ENCODE results near the gene ABTB2. TPM values are rescaled to one million over a fixed set of nuclear protein-coding genes. Genes with fewer than 3 reads are reported as not detected.

Gene ABTB2
- total and polyA plus RNA-seq, 2 of the 8 experiments (the other 6 are each of a cell fraction or from before 2014, with no cell fraction given), result 7.7 to 10.2 TPM

DNA sequence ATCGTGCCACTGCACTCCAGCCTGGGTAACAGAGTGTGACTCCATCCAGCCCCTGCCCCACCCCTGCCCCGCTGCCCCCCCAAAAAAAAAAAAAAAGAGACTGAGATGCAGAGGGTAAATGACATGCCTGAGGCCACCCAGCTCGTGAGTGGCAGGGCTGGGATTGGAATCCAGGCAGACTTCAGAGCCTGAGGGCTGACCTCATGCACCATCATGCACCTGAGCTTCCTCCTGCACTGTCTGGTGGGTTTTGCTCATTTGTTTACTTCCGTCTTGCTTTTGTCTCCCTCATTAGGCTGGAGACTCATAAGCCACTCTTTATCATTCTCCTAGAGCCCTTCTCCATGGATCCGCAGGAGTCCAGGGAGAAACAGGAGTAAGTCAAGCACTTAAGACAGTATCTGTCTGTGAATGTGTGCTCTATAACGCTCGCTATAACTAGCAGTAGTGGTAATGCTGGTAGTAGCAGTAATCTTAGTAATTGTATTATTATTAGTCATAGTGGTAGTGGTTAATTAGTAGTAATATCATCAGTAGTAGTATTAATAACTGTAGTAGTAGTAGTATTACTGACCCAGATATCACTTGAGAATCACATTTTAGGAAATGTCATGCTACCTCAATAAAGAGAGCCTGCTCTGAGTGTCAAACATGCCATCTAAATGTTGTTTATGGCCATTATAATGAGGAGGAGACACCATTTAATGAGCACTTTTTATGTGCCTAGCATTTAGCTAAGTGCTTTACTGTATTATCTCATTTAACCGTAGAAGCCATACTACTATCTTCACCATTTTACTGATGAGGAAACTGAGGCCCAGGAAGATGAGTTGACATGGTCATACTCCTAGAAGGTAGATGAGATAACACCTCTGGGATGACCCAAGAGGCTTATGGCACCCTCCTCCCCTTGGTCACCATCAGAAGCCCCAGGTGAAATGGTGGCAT lies 167.3 kb downstream of the ABTB2 start:
- Histone ChIP-seq H3K14ac (ENCODE audit: insufficient read length) (no peak overlapping the region), H2BK120ac (replicated peaks; ENCODE audit: low read depth, low read length) (no peak overlapping the region), H3K4me3 (ENCODE audit: extremely low read depth in 1 of 4, insufficient read depth in 2 of 4, low read depth in 3 of 4, low read length in 4 of 4) (no peak overlapping the region), H3K79me1 (ENCODE audit: low read depth, low read length) (no peaks in the 10 kb centered on the region), H3K4ac (replicated peaks; ENCODE audit: insufficient read length, low read depth, low read length) (no peak overlapping the region), H3K27ac (ENCODE audit: low read depth, low read length) (no peak overlapping the region), H2BK20ac (ENCODE audit: low read length) (no peak overlapping the region), H2BK12ac (ENCODE audit: low read depth, low read length) (no peak overlapping the region; the same call in 1 of the 2 replicates), H4K91ac (replicated peaks; ENCODE audit: insufficient read length, low read length) (no peak overlapping the region), H3K23ac (ENCODE audit: insufficient read length) (no peak overlapping the region), H4K5ac (ENCODE audit: insufficient read length, low read depth, low read length) (no peak overlapping the region), H4K20me1 (replicated peaks in 1 of 2; ENCODE audit: control insufficient read depth in 1 of 2, insufficient read depth in 2 of 2, low read length in 2 of 2) (no peaks in the 10 kb centered on the region), H4K8ac (ENCODE audit: extremely low read depth, insufficient read depth, low read length) (no peak overlapping the region), H3K4me2 (ENCODE audit: insufficient read depth in 1 of 2, low read depth in 2 of 2, low read length in 2 of 2) (no peak overlapping the region), H3K4me1 (replicated peaks in 1 of 4; ENCODE audit: control insufficient read depth in 3 of 4, insufficient read depth in 4 of 4, low read length in 3 of 4) (peaks cover 20 to 41% (median 21%) of the 10 kb centered on the region in 4 experiments), H3K9me3 (ENCODE audit: insufficient read depth in 2 of 2, low read depth in 1 of 2, low read length in 1 of 2) (no peaks in the 10 kb centered on the region), H3K23me2 (ENCODE audit: low read depth, low read length) (no peaks in the 10 kb centered on the region), H2BK15ac (ENCODE audit: low read length) (no peak overlapping the region; the same call in 1 of the 2 replicates), H3K79me2 (ENCODE audit: control insufficient read depth in 1 of 2, insufficient read depth in 2 of 2, low read length in 2 of 2) (no peaks in the 10 kb centered on the region), H3K27me3 (replicated peaks in 1 of 4; ENCODE audit: control insufficient read depth in 3 of 4, extremely low read depth in 1 of 4, insufficient read depth in 3 of 4, low read length in 3 of 4) (no peaks in the 10 kb centered on the region), H2AK5ac (ENCODE audit: low read depth, low read length) (no peak overlapping the region), H2BK5ac (ENCODE audit: low read depth, low read length) (no peak overlapping the region), H3K56ac (replicated peaks; ENCODE audit: insufficient read length, low read depth, low read length) (no peak overlapping the region), H2AFZ (ENCODE audit: low read length) (no peak overlapping the region), H3K36me3 (ENCODE audit: control insufficient read depth in 2 of 4, insufficient read depth in 4 of 4, low read length in 3 of 4) (no peaks in the 10 kb centered on the region), H3K9ac (replicated peaks in 1 of 4; ENCODE audit: extremely low read depth in 1 of 4, low read depth in 3 of 4, low read length in 3 of 4) (no peak overlapping the region), H3K18ac (ENCODE audit: extremely low read depth, low read length) (no peak overlapping the region)
- no peak for FAIRE-seq
- WGBS, 2 experiments (ENCODE audit: extremely low coverage in 1 of 2, insufficient coverage in 1 of 2, insufficient read length in 1 of 2, insufficient replicate concordance in 2 of 2, low coverage in 1 of 2, low lambda C conversion rate in 2 of 2, missing lambda C conversion rate in 1 of 2), result 94% methylated on average over 8 of the region's 8 CpGs; no CpG with 5 or more reads in 1 of the 2 experiments
- no peak for DNase-seq (ENCODE audit: low read depth in 1 of 2, low spot score in 2 of 2)
- ChIA-PET POLR2A (ENCODE audit: partially characterized antibody) (interaction anchor here (0.7 kb wide), 1 partner anchor 166 kb away, joined by 3 read pairs; no protein-coding TSS in a partner anchor), CTCF (ENCODE audit: partially characterized antibody) (interaction anchor here (0.5 to 1.4 kb wide), 5 partner anchors 16 to 1553 kb away, joined by 3 to 9 read pairs (median 4); no protein-coding TSS in a partner anchor)
- TF ChIP-seq CTBP2 (IDR thresholded peaks at IDR 0.05; ENCODE audit: borderline replicate concordance, insufficient read depth, insufficient read length, low read length) (no peak), TCF12 (IDR thresholded peaks at IDR 0.05; ENCODE audit: low read depth, low read length) (no peak), TEAD4 (IDR thresholded peaks at IDR 0.05; ENCODE audit: low read depth, low read length) (no peak), NANOG (IDR thresholded peaks at IDR 0.05; ENCODE audit: insufficient read depth, low read depth, low read length, poor library complexity, severe bottlenecking) (no peak), RXRA (IDR thresholded peaks at IDR 0.05; ENCODE audit: insufficient read depth, low read depth, low read length) (no peak), CHD1 (IDR thresholded peaks at IDR 0.05; ENCODE audit: low read depth, low read length) (no peak), KDM1A (IDR thresholded peaks at IDR 0.05; ENCODE audit: borderline replicate concordance, low read length) (no peak), EGR1 (IDR thresholded peaks at IDR 0.05; ENCODE audit: borderline replicate concordance, low read depth, low read length) (no peak)
- TF ChIP-seq, protein P1, sequence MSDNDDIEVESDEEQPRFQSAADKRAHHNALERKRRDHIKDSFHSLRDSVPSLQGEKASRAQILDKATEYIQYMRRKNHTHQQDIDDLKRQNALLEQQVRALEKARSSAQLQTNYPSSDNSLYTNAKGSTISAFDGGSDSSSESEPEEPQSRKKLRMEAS (IDR thresholded peaks at IDR 0.05), result no peak
- TF ChIP-seq, protein P2, sequence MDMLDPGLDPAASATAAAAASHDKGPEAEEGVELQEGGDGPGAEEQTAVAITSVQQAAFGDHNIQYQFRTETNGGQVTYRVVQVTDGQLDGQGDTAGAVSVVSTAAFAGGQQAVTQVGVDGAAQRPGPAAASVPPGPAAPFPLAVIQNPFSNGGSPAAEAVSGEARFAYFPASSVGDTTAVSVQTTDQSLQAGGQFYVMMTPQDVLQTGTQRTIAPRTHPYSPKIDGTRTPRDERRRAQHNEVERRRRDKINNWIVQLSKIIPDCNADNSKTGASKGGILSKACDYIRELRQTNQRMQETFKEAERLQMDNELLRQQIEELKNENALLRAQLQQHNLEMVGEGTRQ (IDR thresholded peaks at IDR 0.05; ENCODE audit: low read length), result no peak
